ENCODE results near the gene ATP6V1B1.

ATP6V1B1 gene

DNA sequence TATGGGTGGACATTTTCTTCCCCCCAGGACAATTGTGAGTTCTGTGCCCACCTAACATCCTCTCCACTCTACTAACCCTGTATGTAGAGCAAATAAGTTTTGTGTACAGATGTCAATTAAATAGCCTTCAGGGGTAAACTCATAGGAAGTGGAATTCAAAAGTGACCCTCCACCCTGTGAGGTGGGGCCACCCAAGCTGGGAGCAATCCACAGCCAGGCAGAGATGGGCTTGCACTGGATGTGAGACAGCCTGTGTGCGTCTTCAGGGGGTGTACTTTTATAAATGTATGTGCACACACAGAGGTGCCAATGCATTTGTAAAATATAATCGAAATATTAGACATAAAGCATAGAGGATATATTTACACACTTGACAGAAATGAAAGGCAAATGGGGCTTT lies 33.1 kb upstream of the ATP6V1B1 start:
- TF ChIP-seq, protein P1, sequence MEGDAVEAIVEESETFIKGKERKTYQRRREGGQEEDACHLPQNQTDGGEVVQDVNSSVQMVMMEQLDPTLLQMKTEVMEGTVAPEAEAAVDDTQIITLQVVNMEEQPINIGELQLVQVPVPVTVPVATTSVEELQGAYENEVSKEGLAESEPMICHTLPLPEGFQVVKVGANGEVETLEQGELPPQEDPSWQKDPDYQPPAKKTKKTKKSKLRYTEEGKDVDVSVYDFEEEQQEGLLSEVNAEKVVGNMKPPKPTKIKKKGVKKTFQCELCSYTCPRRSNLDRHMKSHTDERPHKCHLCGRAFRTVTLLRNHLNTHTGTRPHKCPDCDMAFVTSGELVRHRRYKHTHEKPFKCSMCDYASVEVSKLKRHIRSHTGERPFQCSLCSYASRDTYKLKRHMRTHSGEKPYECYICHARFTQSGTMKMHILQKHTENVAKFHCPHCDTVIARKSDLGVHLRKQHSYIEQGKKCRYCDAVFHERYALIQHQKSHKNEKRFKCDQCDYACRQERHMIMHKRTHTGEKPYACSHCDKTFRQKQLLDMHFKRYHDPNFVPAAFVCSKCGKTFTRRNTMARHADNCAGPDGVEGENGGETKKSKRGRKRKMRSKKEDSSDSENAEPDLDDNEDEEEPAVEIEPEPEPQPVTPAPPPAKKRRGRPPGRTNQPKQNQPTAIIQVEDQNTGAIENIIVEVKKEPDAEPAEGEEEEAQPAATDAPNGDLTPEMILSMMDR (IDR thresholded peaks at IDR 0.05; ENCODE audit: insufficient read depth, low read length, poor library complexity, severe bottlenecking) = no peak
- no peak for DNase-seq (ENCODE audit: extremely low read depth, insufficient read length)
- Histone ChIP-seq H3K36me3 (ENCODE audit: control insufficient read depth, insufficient read depth, low read length) (no peaks in the 10 kb centered on the region), H3K4me3 (replicated peaks; ENCODE audit: low read depth, low read length) (no peak overlapping the region), H3K27me3 (replicated peaks; ENCODE audit: control insufficient read depth, insufficient read depth, low read length) (peaks cover 15% of the 10 kb centered on the region)

DNA sequence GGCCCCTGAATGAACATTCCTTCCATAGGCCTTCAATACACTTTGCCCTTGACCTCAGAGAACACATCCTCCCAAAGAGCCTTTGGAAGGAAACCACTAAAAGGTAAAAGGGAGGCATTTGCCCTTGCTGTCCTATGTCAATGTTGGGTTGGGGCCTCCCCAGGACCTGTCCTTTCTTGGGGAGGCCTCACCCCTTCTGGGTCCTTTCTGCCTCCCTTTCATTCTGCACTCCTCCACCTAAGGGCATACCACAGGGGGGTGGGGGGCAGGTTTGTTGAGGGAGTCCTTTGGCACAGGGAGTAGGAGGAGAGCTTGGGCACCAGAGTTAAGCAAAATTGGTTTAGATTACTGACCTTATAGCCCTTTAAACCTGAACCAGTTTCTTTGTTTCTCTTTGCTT lies 32.5 kb upstream of the ATP6V1B1 start:
- H3K4me3 ChIP-seq (replicated peaks; ENCODE audit: low read depth, low read length) = no peak overlapping the region
- H3K36me3 ChIP-seq (ENCODE audit: control insufficient read depth, insufficient read depth, low read length) = no peaks in the 10 kb centered on the region
- no peak for DNase-seq (ENCODE audit: extremely low read depth, insufficient read length)
- TF ChIP-seq, protein P1 (IDR thresholded peaks at IDR 0.05; ENCODE audit: insufficient read depth, low read length, poor library complexity, severe bottlenecking) = no peak
- peaks cover 13% of the 10 kb centered on the region for H3K27me3 ChIP-seq (replicated peaks; ENCODE audit: control insufficient read depth, insufficient read depth, low read length)

DNA sequence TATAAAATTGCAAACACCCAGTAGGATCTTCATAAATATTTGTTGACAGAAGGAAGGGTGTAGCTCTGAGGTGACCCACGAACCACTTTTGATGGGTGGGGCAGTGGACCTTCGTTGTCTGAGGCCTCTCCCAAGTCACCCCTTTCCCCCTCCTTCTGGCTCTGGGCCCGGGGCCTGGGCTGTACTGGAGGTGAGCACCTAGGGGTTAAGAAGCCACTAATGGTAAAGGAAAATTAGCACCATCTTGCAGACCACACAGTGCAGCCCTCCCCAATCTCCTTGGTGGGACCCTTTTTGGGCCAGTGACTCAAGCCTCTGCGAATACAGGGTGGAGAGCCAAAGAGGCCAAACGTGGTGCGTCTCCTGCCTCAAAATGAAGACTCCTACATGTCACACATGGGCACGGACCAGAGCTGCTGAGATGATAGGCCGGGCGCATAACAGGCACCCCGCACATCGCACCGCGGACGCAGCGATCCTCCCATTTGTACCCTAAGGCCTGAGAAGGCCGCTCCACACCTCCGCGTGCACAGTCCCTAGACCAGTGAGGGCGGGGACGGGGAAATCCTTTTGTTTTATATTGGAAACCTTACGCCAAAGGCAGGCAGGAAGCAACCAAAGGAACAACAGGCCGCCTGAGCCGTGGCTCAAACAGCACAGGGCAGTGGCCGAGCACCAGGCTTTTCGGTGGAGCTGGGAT lies 31.9 kb upstream of the ATP6V1B1 start:
- TF ChIP-seq, protein P1 (IDR thresholded peaks at IDR 0.05; ENCODE audit: insufficient read depth, low read length, poor library complexity, severe bottlenecking) = no peak
- no peak for DNase-seq (ENCODE audit: extremely low read depth, insufficient read length)
- Histone ChIP-seq H3K36me3 (ENCODE audit: control insufficient read depth, insufficient read depth, low read length) (no peaks in the 10 kb centered on the region), H3K4me3 (replicated peaks; ENCODE audit: low read depth, low read length) (no peak overlapping the region), H3K27me3 (replicated peaks; ENCODE audit: control insufficient read depth, insufficient read depth, low read length) (peaks cover 11% of the 10 kb centered on the region)

DNA sequence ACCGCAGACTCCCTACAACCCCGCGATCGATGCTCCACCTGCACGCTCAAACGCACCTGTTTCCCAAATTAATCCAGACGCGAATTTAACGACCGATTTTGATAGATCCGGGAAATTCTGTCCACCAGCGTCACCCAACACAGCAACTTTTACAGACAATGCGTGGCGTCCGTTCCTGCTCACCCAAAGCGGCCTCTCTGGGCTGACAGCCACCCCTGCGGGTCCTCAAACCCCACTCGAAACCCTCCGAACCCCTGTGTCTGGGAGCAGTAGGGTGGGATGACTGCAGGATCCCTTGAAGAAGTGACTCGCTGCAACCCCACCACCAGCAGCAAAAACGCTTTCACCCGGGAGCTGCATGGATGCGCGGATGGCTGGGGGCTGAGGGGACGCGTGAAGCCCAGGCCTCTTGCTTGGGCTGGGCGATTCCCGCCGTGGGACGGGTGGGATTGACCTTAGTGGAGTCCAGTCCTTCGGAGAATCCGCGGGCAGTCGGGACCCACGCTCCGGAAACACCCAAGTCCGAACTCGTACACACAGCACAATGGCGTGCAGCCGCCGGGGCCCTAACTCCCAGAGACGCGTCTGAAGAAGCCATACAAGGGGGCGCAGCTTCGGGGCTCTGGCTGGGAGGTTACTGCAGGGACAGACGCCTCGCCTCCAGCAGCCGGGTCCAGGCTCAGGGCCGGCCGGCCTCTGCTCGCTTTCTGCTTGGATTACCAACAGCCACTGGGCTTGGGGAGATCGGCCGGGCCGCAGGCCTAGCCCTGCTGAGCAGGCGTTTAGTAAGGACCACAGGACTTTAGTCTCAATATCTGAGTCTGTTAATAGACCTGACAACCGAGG lies 31.1 kb upstream of the ATP6V1B1 start:
- H3K4me3 ChIP-seq (replicated peaks; ENCODE audit: low read depth, low read length) = no peak overlapping the region
- H3K36me3 ChIP-seq (ENCODE audit: control insufficient read depth, insufficient read depth, low read length) = no peaks in the 10 kb centered on the region
- TF ChIP-seq, protein P1 (IDR thresholded peaks at IDR 0.05; ENCODE audit: insufficient read depth, low read length, poor library complexity, severe bottlenecking) = no peak
- peaks cover 5% of the 10 kb centered on the region for H3K27me3 ChIP-seq (replicated peaks; ENCODE audit: control insufficient read depth, insufficient read depth, low read length)
- no peak for DNase-seq (ENCODE audit: extremely low read depth, insufficient read length)

DNA sequence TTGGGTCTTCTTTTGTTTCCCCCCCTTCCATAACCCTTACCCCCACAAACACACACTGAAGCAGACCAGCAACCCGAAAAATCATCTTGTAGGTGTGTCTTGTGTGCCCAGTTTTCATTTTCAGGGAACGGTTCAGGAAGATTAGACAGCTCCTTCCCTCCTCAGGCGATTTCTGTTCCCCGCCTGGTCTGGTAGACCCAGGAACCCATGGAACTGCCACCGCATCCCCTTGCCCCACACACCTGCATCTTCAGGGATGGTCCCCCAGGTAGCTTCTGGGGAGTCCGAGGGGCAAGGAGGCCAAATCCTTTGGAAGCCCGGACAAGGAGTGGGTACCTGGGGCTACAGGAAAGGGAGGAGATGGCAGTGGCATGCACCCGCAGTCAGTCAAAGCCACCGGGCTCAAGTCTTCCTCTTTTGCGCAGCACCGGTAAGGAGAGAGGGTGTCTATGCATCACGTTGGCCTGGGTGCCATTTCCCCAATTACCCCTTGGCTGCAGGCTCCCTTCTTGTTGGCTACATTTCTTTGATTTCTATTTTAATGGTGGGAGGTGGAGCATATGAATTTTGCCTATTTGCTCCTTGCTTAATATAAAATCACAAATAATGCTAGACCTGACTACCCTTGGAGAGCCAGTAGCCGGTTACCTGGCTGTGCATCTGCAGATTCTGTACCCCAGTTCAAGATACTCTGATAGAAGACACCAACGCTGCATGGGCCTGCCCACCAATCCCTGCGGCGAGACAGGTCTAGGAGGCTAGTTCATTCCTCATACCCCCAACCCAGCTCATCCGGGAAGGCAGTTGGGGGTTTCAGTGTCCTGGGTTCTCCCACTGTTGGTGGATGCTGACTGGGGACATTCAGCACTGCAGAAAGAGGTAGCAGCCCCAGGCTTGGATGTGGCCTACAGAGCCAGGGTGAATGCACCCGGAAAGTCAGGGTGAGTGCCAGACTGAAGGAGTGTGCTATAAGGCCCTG lies 30.0 kb upstream of the ATP6V1B1 start:
- Histone ChIP-seq H3K36me3 (ENCODE audit: control insufficient read depth, insufficient read depth, low read length) (no peaks in the 10 kb centered on the region), H3K27me3 (replicated peaks; ENCODE audit: control insufficient read depth, insufficient read depth, low read length) (peaks cover 4% of the 10 kb centered on the region), H3K4me3 (replicated peaks; ENCODE audit: low read depth, low read length) (no peak overlapping the region)
- no peak for DNase-seq (ENCODE audit: extremely low read depth, insufficient read length)
- TF ChIP-seq, protein P1 (IDR thresholded peaks at IDR 0.05; ENCODE audit: insufficient read depth, low read length, poor library complexity, severe bottlenecking) = no peak
